ENCODE measurements around the gene RBMS3.
"Not testable (repeated sequence)": the region's sequence is repeated elsewhere in the genome, so short reads cannot be mapped to it uniquely, and the experiment has no call there.

The RBMS3 gene

DNA sequence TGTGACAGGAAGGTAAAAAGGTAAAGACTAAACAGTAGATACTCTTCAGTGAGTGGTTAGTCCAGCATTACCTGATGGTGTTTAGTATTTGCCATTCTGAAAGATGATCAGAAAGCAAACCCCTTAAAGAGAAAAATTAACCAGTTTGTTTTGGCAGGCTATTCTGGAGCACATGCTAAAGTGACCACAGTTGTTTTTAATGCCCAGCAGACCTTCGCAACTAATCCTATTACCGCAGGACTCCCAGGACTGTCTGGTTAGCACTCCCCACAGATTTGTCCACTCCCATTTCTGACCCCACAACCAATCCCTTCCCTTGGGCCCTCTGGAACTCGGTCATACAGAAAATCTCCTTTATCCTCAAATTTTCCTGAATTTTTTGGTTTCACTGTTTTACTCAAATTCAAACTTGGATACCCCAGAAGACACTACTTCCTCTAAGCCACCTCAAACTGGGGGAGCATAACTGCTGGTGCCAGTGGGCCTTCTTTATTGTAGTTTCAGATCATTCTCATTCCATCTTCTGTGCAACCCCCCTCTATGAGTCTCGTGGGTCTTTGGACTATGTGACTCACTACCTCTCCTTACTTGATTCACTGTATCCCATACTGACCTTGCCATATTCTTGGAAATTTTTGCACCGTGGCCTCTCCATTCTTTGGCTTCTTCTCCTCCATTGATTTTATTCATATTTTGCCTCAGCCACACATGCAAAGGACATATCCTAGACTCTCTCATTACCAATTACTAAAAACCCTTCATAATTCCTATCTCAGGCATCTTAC lies 104.4 kb downstream of the RBMS3 start:
- no peak for DNase-seq (ENCODE audit: low read depth)

DNA sequence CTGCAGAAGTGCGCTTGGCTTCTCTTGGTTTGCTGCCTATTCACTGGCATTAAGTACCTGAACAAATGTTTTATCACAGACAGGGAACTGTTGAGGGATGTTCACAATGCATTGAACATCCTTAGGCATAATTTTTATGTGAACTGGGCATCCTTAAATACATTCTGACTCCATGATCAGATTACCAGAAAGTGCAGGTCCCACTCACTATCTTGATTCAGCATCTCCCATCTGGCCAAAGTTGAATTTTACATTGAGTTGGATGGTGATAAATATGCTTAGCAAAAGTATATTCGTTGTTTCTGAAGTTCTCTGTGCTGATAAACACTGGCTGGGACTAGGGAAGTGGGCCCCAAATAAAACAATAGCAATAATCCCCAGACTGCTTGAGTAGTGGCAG lies 108.5 kb downstream of the RBMS3 start:
- no peak for DNase-seq (ENCODE audit: low read depth)

- no peak for DNase-seq (ENCODE audit: low read depth)
These were observed 111.9 kb downstream of the RBMS3 start for GRCh38 chr3:29392625-29393388.

- DNase-seq (ENCODE audit: low read depth), result not testable (repeated sequence)
These were observed 113.1 kb downstream of the RBMS3 start for GRCh38 chr3:29393946-29394345.

GRCh38 chr3:29397406-29397805 lies 116.5 kb downstream of the RBMS3 start:
- no peak for DNase-seq (ENCODE audit: low read depth)

DNA sequence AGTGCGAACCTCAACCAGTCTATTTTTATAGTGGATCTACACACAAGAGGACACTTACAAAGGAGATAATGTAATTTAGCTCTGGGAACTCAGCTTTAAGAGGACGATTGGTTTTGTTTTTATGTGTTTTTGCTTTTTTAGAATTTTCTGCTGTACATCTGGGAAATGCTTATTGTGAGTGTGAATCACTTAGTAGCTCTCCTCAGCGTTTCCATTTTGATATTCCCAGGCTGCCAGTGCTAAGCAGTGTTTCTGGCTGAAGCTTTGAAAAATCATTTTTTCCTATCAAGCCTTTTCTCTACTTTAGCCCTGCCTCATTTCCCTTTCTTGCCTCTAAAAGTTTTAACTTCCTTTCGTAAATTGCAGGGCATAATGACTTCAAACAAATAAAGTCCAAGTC lies 117.9 kb downstream of the RBMS3 start:
- no peak for DNase-seq (ENCODE audit: low read depth)

GRCh38 chr3:29406291-29406832 lies 125.5 kb downstream of the RBMS3 start:
- DNase-seq (ENCODE audit: low read depth), result no peak

- no peak for DNase-seq (ENCODE audit: low read depth)
These were observed 127.8 kb downstream of the RBMS3 start for GRCh38 chr3:29408676-29409075.

DNA sequence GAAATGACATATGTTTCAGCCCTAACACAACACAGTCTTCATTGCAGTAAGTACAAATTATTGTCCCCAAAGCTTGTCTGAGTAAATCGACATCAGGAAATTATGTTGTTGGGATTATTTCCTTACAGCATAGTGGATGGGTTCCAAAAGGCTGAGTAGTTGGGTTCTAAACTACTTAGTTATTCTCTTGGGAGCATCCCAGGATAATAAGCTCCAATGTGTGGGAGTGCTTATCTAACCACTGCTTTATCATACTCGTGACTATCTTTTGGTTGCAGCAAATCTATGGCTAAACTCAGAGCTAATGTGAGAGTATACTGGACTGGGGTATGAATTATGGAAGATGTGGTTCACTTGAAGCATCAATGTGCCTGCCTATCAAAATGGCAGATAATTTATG lies 128.5 kb downstream of the RBMS3 start:
- DNase-seq (ENCODE audit: low read depth), result no peak

DNA sequence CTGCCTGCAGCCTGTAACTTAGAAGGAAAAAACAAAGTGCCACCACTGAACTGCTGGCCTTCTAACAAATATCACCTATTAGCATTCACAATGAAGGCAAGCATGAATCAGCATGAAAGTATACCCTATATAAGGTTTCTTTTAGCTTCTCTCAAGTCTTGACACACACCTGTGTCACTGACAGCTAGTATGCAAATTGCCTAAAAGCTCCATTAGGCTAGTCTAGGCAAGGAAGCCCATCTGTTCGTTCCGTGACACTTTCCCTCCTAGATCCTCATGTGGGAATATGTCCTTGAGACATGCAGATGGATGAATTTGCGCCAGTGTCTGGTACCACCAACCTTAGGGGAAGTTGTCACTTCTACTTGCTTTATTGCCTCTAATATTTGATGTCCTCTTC lies 129.3 kb downstream of the RBMS3 start:
- DNase-seq (ENCODE audit: low read depth), result no peak

DNA sequence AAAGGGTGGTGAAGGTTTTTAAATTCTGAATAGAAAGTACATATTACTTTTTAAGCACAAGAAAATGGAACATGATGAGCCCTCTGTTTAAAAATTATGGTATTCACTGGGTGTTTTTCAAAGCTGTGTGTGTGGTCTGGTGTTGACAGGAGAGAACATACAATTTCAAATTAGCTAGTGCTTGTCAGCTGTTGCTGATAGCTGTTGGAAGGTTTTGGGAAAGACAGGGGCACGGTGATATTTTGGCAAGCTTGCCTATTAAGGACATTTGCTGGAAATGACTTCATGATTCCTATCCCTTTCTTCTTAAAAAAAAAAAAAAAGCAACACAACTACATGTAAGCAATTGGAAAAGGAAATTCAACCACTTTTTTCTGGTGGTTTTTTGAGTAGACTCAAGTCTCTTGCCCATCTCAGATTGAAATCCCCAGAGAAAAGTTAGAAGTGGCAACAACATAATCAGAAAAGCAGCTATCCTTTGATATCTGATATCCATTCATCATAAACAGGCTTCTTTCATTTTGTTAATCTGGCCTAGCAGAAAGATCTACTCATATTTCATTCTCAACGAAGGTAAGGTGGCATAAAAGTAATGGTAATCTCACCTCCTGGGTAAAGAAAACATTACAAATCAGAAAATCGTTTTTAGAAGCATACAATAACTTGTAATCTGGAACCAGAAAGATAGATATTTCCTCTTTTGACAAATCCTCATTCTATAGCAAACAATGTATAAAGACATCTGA lies 130.0 kb downstream of the RBMS3 start:
- no peak for DNase-seq (ENCODE audit: low read depth)

DNA sequence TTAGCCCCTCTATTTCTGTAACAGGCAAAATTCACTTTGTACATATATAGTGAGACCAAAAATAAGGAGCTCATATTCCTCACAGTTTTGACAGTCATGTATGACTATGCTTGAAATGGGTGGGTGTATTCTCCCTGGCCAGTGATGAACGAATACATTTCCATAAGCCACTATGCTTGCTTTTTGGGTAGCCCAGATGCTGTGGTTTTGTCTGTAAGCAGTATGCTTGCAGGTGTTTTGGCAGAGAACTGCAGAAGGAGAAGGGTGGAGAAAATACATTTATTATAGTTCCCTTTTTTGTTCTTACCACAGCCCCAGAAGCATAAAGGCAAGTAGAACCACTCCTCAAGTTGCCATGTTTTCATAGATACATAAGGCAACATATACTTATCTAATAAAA lies 131.2 kb downstream of the RBMS3 start:
- DNase-seq (ENCODE audit: low read depth), result no peak

GRCh38 chr3:29414468-29415224 lies 133.8 kb downstream of the RBMS3 start:
- DNase-seq (ENCODE audit: low read depth), result no peak

- DNase-seq (ENCODE audit: low read depth), result no peak
These were observed 134.8 kb downstream of the RBMS3 start for GRCh38 chr3:29415482-29416223.

GRCh38 chr3:29416514-29416913 lies 135.6 kb downstream of the RBMS3 start:
- DNase-seq (ENCODE audit: low read depth), result no peak

- no peak for DNase-seq (ENCODE audit: low read depth)
These were observed 139.2 kb downstream of the RBMS3 start for GRCh38 chr3:29420106-29420505.

GRCh38 chr3:29426302-29427226 lies 145.7 kb downstream of the RBMS3 start:
- no peak for DNase-seq (ENCODE audit: low read depth)

DNA sequence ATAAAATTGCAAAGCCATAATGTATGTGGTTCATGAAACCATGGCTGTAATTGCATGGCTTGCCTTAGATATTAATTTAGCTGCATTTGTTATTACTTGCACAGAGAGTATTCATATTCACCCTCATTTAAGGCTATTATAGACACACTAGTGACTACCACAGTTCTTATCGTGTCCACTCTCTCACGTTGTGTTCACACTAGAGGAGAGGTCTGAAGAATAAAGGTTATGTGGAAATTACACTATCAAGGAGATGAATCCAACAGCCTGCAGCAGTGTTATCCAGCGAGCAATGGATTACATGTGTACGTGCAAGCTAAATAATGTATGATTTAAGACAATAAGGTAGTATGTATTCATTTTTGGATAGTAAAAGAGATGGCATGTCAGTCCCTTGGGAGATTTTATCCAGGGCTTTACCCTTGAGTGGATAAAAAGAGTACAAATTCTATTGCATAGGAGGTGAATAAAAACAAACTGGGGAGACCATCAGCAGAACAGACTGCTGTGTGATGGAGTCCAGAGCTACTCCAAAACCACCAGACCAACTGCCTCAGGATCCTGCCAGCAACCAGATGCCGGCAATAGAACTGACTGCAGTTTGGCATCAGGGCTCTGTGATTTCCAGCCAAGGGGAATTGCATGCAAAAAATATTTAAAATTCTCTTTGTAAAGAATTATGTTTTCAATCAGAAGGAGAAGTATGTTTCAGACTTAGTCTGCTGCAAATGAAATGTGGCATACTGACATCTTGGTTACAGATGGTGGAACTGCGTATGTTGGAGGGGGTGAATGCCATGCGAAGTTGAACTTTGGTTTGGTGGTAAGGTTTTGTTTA lies 146.6 kb downstream of the RBMS3 start:
- no peak for DNase-seq (ENCODE audit: low read depth)

- no peak for DNase-seq (ENCODE audit: low read depth)
These were observed 148.3 kb downstream of the RBMS3 start for GRCh38 chr3:29429055-29429679.
